ENCODE results near the gene TMCO5A. TPM values are rescaled to one million over a fixed set of nuclear protein-coding genes. Genes with fewer than 3 reads are reported as not detected.
A peak's percentile ranks its signal among the peaks of the same experiment; 100 is the strongest.

TMCO5A gene
- polyA plus RNA-seq, 1 donor, result not detected

DNA sequence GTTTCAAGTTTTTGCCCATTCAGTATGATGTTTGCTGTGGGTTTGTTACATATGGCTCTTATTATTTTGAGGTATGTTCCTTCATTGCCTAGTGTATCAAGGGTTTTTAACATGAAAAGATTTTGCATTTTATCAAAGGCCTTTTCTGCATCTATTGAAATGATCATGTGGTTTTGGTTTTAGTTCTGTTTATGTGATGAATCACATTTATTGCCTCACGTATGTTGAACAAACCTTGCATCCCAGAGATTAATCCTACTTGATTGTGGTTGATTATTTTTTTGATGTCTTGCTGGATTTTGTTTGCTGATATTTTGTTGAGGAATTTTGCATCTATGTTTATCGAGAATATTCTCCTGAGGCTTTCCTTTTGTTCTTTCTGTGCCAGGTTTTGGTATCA is 39.4 kb downstream of the TMCO5A start:
- no peak for DNase-seq

DNA sequence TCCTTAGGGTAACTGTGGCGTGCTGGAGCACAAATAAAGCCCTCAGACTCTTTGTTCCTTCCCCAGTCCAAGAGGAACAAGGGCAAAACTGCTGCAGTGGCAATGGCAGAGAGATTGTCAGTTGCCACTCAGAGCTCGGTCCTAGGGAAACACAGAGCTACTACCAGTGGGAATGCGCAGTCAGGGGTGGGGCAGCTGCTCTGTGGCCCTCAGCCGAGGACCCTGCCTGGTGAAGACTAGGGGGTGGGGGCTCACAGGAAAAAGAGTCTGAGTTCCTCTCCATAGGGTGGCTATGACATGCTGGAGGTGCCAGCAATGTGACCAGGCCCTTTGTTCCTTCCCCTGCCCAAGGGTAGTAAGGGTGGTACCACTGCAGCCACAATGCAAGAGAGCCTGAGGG is 43.8 kb downstream of the TMCO5A start:
- DNase-seq, result no peak

DNA sequence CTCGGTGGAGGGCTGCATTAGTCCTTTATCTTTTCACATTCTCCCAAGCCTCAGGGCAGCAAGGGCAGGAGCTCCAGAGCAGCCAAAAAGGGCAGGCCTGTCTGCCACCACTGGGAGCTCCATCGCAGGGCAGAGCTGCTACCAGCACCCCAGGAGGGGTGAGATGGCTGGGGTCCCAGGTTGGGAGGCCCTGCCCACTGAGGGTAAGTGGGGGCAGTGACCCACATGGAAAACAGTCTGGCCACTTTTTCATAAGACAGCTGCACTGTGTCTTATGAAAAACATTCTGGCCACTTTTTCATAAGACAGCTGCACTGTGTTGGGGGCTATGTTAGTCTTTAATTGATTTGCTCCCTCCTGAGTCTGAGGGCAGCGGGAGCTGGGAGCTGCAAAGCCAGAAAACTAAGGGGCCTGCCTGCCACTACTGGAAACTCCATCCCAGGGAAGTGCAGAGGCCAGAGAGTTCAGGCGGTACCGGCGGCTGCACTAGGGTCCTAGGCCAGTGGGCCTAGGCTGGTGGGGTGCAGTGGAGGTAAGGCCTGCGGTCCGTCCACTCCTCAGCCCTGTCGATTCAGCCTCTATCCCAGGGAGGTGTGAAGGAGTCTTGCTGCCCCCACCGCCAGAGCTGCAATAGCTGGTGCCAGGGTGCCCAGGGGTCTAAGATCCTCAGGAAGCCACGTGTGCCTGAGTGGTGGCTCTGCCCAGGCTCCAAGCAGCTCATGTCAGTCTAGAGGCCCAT is 45.4 kb downstream of the TMCO5A start:
- peak; percentile 19 for DNase-seq

DNA sequence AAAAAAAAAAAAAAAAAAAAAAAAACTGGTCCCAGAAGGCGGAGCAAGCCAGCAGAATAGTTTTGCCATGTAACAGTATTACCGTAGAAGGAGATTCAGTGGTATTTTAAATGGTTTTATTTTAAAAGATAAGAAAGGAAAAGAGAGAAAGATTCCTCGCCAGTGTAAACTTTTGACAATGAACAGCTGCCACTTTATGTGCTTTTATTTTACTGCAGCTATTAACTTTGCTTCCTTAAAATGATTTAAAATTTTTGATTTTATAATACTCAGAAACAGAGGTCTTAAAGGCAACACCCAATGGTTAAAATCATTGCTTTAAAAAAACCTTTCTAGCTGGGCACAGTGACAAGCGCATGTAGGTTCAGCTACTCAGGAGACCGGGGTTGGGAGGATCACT is 46.8 kb downstream of the TMCO5A start:
- DNase-seq, result no peak

DNA sequence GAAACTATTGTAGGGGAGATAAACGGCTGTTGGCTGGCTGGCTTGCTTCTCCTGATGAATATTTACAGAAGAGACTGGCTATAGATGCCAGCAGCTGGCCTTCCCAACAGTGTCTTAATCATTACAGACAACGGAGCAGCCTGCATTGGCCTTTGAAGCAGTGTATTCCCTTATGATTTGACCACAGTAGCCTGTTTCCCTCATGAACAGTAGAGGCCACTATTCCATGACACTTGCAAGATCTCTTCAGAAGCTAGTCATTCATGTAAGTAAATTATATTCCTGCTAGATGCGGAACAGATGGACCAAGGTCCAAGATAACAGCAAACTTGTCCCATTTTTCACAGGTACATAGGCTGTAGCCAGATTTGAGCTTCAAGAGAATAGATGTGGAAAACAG is 47.3 kb downstream of the TMCO5A start:
- DNase-seq, result no peak

DNA sequence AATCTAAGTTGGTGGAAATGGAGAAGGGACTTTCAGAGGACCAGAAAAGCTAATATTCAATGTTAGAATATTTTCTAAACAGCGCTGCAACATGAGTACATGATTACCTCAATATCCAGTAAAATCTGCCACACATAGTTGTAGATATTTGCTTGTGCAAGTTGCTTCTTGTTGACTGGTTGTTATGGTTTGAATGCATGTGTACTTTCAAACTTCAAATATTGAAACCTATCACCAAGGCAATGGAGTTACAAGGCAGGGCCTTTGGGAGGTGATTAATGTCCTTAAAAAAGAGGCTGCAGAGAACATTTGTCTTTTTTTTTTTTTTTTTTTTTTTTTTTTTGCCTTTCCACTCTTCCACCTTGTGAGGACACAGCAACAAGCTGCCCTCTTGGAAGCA is 49.9 kb downstream of the TMCO5A start:
- no peak for DNase-seq

DNA sequence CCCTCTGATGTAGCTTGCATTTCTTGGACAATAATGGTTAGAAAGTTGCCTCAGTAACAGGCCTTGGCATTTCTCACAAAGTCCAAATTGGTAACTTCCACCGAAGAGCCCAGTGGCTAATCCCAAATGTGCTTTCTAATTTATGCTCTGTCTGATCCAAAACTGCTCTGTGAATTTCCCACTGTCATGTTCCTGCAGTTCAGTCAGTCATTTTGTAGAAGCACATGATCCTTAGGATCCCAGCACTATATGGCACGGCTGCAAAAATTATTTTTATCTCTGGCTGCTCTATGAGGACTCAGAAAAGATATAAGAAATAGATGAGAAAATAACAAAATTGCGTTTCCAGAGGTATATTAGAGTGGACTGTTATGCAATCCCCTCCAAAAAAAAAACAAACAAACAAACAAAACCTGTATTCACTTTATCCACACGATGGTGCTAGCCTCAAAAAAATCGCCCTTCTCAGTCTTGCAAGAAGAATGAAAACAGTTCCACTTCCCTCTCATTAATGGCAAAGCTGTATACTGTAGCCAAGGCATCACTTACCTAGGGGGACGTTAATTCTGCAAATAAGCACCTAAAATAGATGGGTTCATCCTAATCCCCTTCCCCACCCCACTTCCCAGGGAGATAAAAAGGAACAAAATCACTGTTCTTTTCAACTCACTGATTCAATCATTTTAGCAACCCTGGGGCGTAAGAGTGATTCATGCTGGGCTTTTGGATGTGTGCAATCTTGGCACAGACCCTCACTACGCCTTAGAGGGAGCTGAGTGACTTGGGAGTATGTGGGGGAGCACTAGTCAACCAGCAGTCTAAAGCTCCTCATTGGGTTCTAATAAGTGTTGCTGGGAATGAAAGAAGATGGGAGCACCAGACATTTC is 61.3 kb downstream of the TMCO5A start:
- DNase-seq, result peak; percentile 69

Measured in hindlimb muscle (tissue), 1 donor.